Heart left ventricle (tissue), 13 donors: ENCODE results near the gene SUCO.

Source experiments
- CTCF ChIP-seq, 12 donors: fragments of 200-600 bp; sonication (generic) in 4 of 12; IDR thresholded peaks; one replicate each; pipeline versions ENCODE4 v1.5.0 to v1.8.0; 2018 to 2022; ENCODE audit warnings: antibody characterized with exemption in 12 of 12, mild to moderate bottlenecking in 5 of 12
- POLR2A ChIP-seq, 2 donors: fragments of 450-650 bp; IDR thresholded peaks; one replicate each; pipeline ENCODE4 v1.6.1; 2017; ENCODE audit warnings: antibody characterized with exemption in 2 of 2, mild to moderate bottlenecking in 2 of 2, moderate library complexity in 2 of 2
- donor health status: ischemic (EF 13 %, LVEDD 7.1; RV severe dilation, severe dysfunction).
- donor health status: DM: no; HTN: yes; CAD: no.
- donor health status: DM: no; HTN: no; CAD: no.
- donor health status: ischemic (EF 25% LVEDD 6.9; RV normal size, moderate dysfunction).
- donor health status: ischemic (EF 25% LVEDD 5.7; RV mildly dilated, moderate dysfunction).
- donor health status: ischemic (EF 35%, LVEDD 5.7; RV mildly dilated, moderate dysfunction).
- donor health status: nonischemic (EF 11% LVEDD 7.7; RV severe dilation, severe dysfunction).
- donor health status: DM: yes; HTN: yes; CAD: no.
- donor health status: PGD.
- donor health status: ischemic (EF 29% LVEDD 5.4; RV normal size, mild dysfunction).
- donor health status: nonischemic (EF 23%, LVEDD 6.1; RV moderate dilation, normal function).

- TF ChIP-seq CTCF (IDR thresholded peaks at IDR 0.05) (no peak), POLR2A (IDR thresholded peaks at IDR 0.05) (no peak)
Measured at GRCh38 chr1:172557270-172557669, 24.3 kb downstream of the SUCO start.
